Gastroesophageal sphincter (tissue), 4 donors: ENCODE measurements around the gene CDCA5. TPM values are rescaled to one million over a fixed set of nuclear protein-coding genes. Genes with fewer than 3 reads are reported as not detected.

ENCODE experiments used
- ATAC-seq: fragments of 150-250 bp; one replicate; pipeline ENCODE4 v1.9.1; 2016; ENCODE audit warnings: mild to moderate bottlenecking, moderate library complexity
- H3K27ac ChIP-seq, 4 donors: fragments of 200-600 bp; sonication (generic) in 3 of 4; 1 replicate in 3 of 4; 2 replicates in 1 of 4; pipeline ENCODE4 v1.5.1; 2016 to 2019
- H3K27me3 ChIP-seq: fragments of 200-600 bp; sonication (generic); one replicate; pipeline ENCODE4 v1.5.1; 2019
- H3K36me3 ChIP-seq, 2 donors: fragments of 200-600 bp; sonication (generic); one replicate each; pipeline ENCODE4 v1.5.1; 2019; ENCODE audit warnings: control low read depth in 1 of 2
- H3K4me1 ChIP-seq, 3 donors: fragments of 200-600 bp; sonication (generic); 1 replicate in 2 of 3; 2 replicates in 1 of 3; pipeline ENCODE4 v1.5.1; 2016 to 2019; ENCODE audit warnings: control low read depth in 2 of 3
- H3K4me3 ChIP-seq, 2 donors: fragments of 200-600 bp; sonication (generic); one replicate each; pipeline ENCODE4 v1.5.1; 2019; ENCODE audit warnings: mild to moderate bottlenecking in 1 of 2, moderate library complexity in 1 of 2
- H3K9me3 ChIP-seq, 3 donors: fragments of 200-600 bp; sonication (generic); one replicate each; pipeline ENCODE4 v1.5.1; 2017 to 2019; ENCODE audit warnings: control low read depth in 2 of 3
- CTCF ChIP-seq, 4 experiments: fragments of 200-600 bp in 2 of 4; fragments of 450-650 bp in 2 of 4; sonication (generic) in 1 of 4; IDR thresholded peaks; one replicate each; pipeline ENCODE4 v1.5.1; 2017 to 2019; ENCODE audit warnings: antibody characterized with exemption in 4 of 4, mild to moderate bottlenecking in 2 of 4, moderate library complexity in 2 of 4
- EP300 ChIP-seq: sonication (generic); formaldehyde crosslinking; IDR thresholded peaks from one replicate; pipeline ENCODE4 v1.6.1; 2017; ENCODE audit warnings: antibody characterized with exemption, mild to moderate bottlenecking
- POLR2A ChIP-seq, 2 donors: fragments of 450-650 bp; IDR thresholded peaks; one replicate each; pipeline ENCODE4 v1.6.1; 2017; ENCODE audit warnings: antibody characterized with exemption in 2 of 2, mild to moderate bottlenecking in 2 of 2, moderate library complexity in 1 of 2
- POLR2AphosphoS5 ChIP-seq: sonication (generic); formaldehyde crosslinking; IDR thresholded peaks from one replicate; pipeline ENCODE4 v1.6.1; 2017; ENCODE audit warnings: antibody characterized with exemption
- WGBS, 2 donors: methylation state at CpG; one replicate each; pipeline ENCODE4 v1.1.5; 2018; ENCODE audit warnings: low coverage in 1 of 2; 5-methylcytosine and 5-hydroxymethylcytosine counted together
- total RNA-seq, 4 donors: library from RNA; depleted of rRNA; stranded (reverse); fragments of >200 nt; gene quantifications; one replicate each; pipeline ENCODE4 v1.1.0, GENCODE V29; 2016

The CDCA5 gene
- total RNA-seq, 4 donors from 2014 or later: 0.78 to 1.7 (median 0.99) TPM

- TF ChIP-seq CTCF (IDR thresholded peaks at IDR 0.05) (no peak), POLR2AphosphoS5 (no peak), EP300 (no peak), POLR2A (IDR thresholded peaks at IDR 0.05) (no peak)
- H3K27ac ChIP-seq: no peak overlapping the region
- no peak for ATAC-seq
- no peaks in the 10 kb centered on the region for H3K27me3 ChIP-seq
- no peaks in the 10 kb centered on the region for H3K9me3 ChIP-seq
- H3K4me3 ChIP-seq: no peak overlapping the region
- peaks cover 0 to 68% (median 18%) of the 10 kb centered on the region in 3 donors for H3K4me1 ChIP-seq
- WGBS, 2 donors: 85% methylated on average over 4 of the region's 5 CpGs; no CpG with 5 or more reads in 1 of the 2 donors
- peaks cover 0 to 26% of the 10 kb centered on the region in 2 donors for H3K36me3 ChIP-seq
These were observed 38.8 kb downstream of the CDCA5 start for GRCh38 chr11:65045061-65045460.

GRCh38 chr11:65043881-65044501, 39.8 kb downstream of the CDCA5 start:
- peaks cover 0 to 69% (median 18%) of the 10 kb centered on the region in 3 donors for H3K4me1 ChIP-seq
- no peak for TF ChIP-seq POLR2A (IDR thresholded peaks at IDR 0.05)
- TF ChIP-seq EP300: no peak
- H3K36me3 ChIP-seq: peaks cover 0 to 37% of the 10 kb centered on the region in 2 donors
- no peak overlapping the region for H3K4me3 ChIP-seq
- H3K27ac ChIP-seq: no peak overlapping the region
- H3K9me3 ChIP-seq: no peaks in the 10 kb centered on the region
- no peak for ATAC-seq
- H3K27me3 ChIP-seq: no peaks in the 10 kb centered on the region
- 100% methylated on average over 2 of the region's 23 CpGs; no CpG with 5 or more reads in 1 of the 2 donors for WGBS, 2 donors

GRCh38 chr11:65042891-65043290, 40.9 kb downstream of the CDCA5 start:
- H3K27me3 ChIP-seq: no peaks in the 10 kb centered on the region
- no peak for ATAC-seq
- no peak overlapping the region for H3K4me3 ChIP-seq
- no peak overlapping the region for H3K27ac ChIP-seq
- WGBS, 2 donors: 75 to 90% methylated on average over 2 to 4 of the region's 6 CpGs
- no peaks in the 10 kb centered on the region for H3K9me3 ChIP-seq
- peaks cover 0 to 62% (median 13%) of the 10 kb centered on the region in 3 donors for H3K4me1 ChIP-seq
- peaks cover 0 to 48% of the 10 kb centered on the region in 2 donors for H3K36me3 ChIP-seq
- TF ChIP-seq CTCF (IDR thresholded peaks at IDR 0.05) (no peak), POLR2A (IDR thresholded peaks at IDR 0.05) (no peak), POLR2AphosphoS5 (no peak), EP300 (no peak)

- peak within 1 kb of the TSS; percentile 60 to 95 (median 94) for H3K27ac ChIP-seq
- H3K4me3 ChIP-seq: peak within 1 kb of the TSS; percentile 59 to 90
- WGBS, 2 donors: 0% methylated on average over 7 of the region's 91 CpGs; no CpG with 5 or more reads in 1 of the 2 donors
- H3K9me3 ChIP-seq: no peaks in the 10 kb centered on the region
- no peaks in the 10 kb centered on the region for H3K27me3 ChIP-seq
- H3K4me1 ChIP-seq: peaks cover 0 to 54% (median 12%) of the 10 kb centered on the region in 3 donors
- H3K36me3 ChIP-seq: peaks cover 0 to 64% of the 10 kb centered on the region in 2 donors
- ATAC-seq: peak; percentile 95
- peak in 1 of 2 donors; percentile 17 for TF ChIP-seq POLR2A (IDR thresholded peaks at IDR 0.05)
- no peak for TF ChIP-seq EP300
- peak; percentile 58 for TF ChIP-seq POLR2AphosphoS5
- peak in 1 of 4 experiments; percentile 12 for TF ChIP-seq CTCF (IDR thresholded peaks at IDR 0.05)
These were observed 42.8 kb downstream of the CDCA5 start, which contains the start of gene SAC3D1 for GRCh38 chr11:65040847-65041622. SAC3D1 (plus strand) TSS chr11:65041210; CDS start chr11:65041293, 83 bp downstream.

GRCh38 chr11:65040520-65040846, 43.4 kb downstream of the CDCA5 start:
- Histone ChIP-seq H3K4me1 (peaks cover 0 to 49% (median 12%) of the 10 kb centered on the region in 3 donors), H3K4me3 (peak overlapping the region; percentile 59 to 90), H3K36me3 (peaks cover 0 to 64% of the 10 kb centered on the region in 2 donors), H3K27me3 (no peaks in the 10 kb centered on the region), H3K27ac (peak overlapping the region; percentile 60 to 95 (median 94)), H3K9me3 (no peaks in the 10 kb centered on the region)
- 6 to 11% methylated on average over 6 to 7 of the region's 7 CpGs for WGBS, 2 donors
- TF ChIP-seq CTCF (IDR thresholded peaks at IDR 0.05): no peak
- TF ChIP-seq EP300: no peak
- no peak for ATAC-seq
